CD14-positive monocyte (primary cell): ENCODE measurements around the gene OR4C6. TPM values are rescaled to one million over a fixed set of nuclear protein-coding genes. Genes with fewer than 3 reads are reported as not detected.

ENCODE experiments used
- DNase-seq, 3 donors: peaks; one replicate each; pipeline ENCODE4 v3.0.0-alpha.2; 2011 to 2022
- H2AFZ ChIP-seq: 2 replicates; pipeline ENCODE4 v1.6.0; 2012; ENCODE audit warnings: mild to moderate bottlenecking, low read depth, low read length, inconsistent platforms; ENCODE audit not compliant: insufficient read depth, poor library complexity, severe bottlenecking
- H3K27ac ChIP-seq, 2 donors: 1 replicate in 1 of 2; 2 replicates in 1 of 2; pipeline ENCODE4 v1.5.1; 2012 to 2013; ENCODE audit warnings: low read length in 2 of 2, control low read depth in 1 of 2, inconsistent platforms in 1 of 2, low read depth in 1 of 2, mild to moderate bottlenecking in 1 of 2
- H3K27me3 ChIP-seq, 2 donors: one replicate each; pipeline versions ENCODE4 v1.6.0 to v1.6.1; 2011 to 2013; ENCODE audit warnings: low read length in 2 of 2; ENCODE audit not compliant: control insufficient read depth in 2 of 2, insufficient read depth in 2 of 2
- H3K36me3 ChIP-seq, 2 donors: replicated peaks in 1 of 2; 1 replicate in 1 of 2; 2 replicates in 1 of 2; pipeline versions ENCODE4 v1.5.1 to v1.6.1; 2012 to 2013; ENCODE audit warnings: low read length in 2 of 2, control low read depth in 1 of 2, inconsistent platforms in 1 of 2, mild to moderate bottlenecking in 1 of 2; ENCODE audit not compliant: insufficient read depth in 2 of 2, control insufficient read depth in 1 of 2
- H3K4me1 ChIP-seq, 2 donors: 1 replicate in 1 of 2; 2 replicates in 1 of 2; pipeline versions ENCODE4 v1.5.1 to v1.6.1; 2012 to 2013; ENCODE audit warnings: low read length in 2 of 2, control low read depth in 1 of 2, inconsistent platforms in 1 of 2, mild to moderate bottlenecking in 1 of 2, moderate library complexity in 1 of 2; ENCODE audit not compliant: insufficient read depth in 2 of 2, control insufficient read depth in 1 of 2
- H3K4me2 ChIP-seq: replicated peaks from 2 replicates; pipeline ENCODE3; 2012; ENCODE audit warnings: low read length, moderate library complexity, mild to moderate bottlenecking; ENCODE audit not compliant: poor library complexity, severe bottlenecking; ENCODE audit errors: extremely low read depth
- H3K4me3 ChIP-seq, 3 experiments: fragments of 200-600 bp in 1 of 3; sonication (generic) in 1 of 3; replicated peaks in 1 of 3; 1 replicate in 2 of 3; 2 replicates in 1 of 3; pipeline ENCODE4 v1.5.1; 2011 to 2013; ENCODE audit warnings: low read length in 3 of 3, mild to moderate bottlenecking in 3 of 3, control low read depth in 2 of 3, low read depth in 2 of 3, inconsistent platforms in 1 of 3, moderate library complexity in 1 of 3
- H3K79me2 ChIP-seq: 2 replicates; pipeline ENCODE4 v1.6.0; 2012; ENCODE audit warnings: mild to moderate bottlenecking, control low read depth, inconsistent platforms, low read length, moderate library complexity; ENCODE audit not compliant: insufficient read depth
- H3K9ac ChIP-seq: 2 replicates; pipeline ENCODE4 v1.6.0; 2017; ENCODE audit warnings: low read length, mild to moderate bottlenecking; ENCODE audit not compliant: insufficient read depth, poor library complexity, severe bottlenecking
- H3K9me3 ChIP-seq, 2 donors: replicated peaks in 1 of 2; 1 replicate in 1 of 2; 2 replicates in 1 of 2; pipeline versions ENCODE4 v1.5.1 to v1.6.1; 2012 to 2013; ENCODE audit warnings: low read length in 2 of 2, control low read depth in 1 of 2; ENCODE audit not compliant: control insufficient read depth in 1 of 2, insufficient read depth in 1 of 2
- H4K20me1 ChIP-seq: 2 replicates; pipeline ENCODE4 v1.6.0; 2012; ENCODE audit warnings: mild to moderate bottlenecking, low read length, control low read depth, moderate library complexity; ENCODE audit not compliant: insufficient read depth
- H3K27ac Mint-ChIP-seq, 7 donors: one replicate each; pipeline ENCODE4 v1.8.0; 2020; ENCODE audit warnings: mild to moderate bottlenecking in 7 of 7, mixed read lengths in 7 of 7, moderate library complexity in 6 of 7, inconsistent platforms in 2 of 7
- H3K27me3 Mint-ChIP-seq, 3 donors: one replicate each; pipeline ENCODE4 v1.8.0; 2021 to 2022; ENCODE audit warnings: low read depth in 3 of 3, mild to moderate bottlenecking in 3 of 3, mixed read lengths in 3 of 3, moderate library complexity in 3 of 3, inconsistent platforms in 1 of 3
- H3K36me3 Mint-ChIP-seq, 2 donors: one replicate each; pipeline ENCODE4 v1.8.0; 2020; ENCODE audit warnings: mixed read lengths in 2 of 2, inconsistent platforms in 1 of 2, mild to moderate bottlenecking in 1 of 2
- H3K4me1 Mint-ChIP-seq: one replicate; pipeline ENCODE4 v1.8.0; 2020; ENCODE audit warnings: mild to moderate bottlenecking, mixed read lengths
- H3K4me3 Mint-ChIP-seq, 2 donors: one replicate each; pipeline ENCODE4 v1.8.0; 2020; ENCODE audit warnings: mild to moderate bottlenecking in 2 of 2, mixed read lengths in 2 of 2, moderate library complexity in 1 of 2
- H3K9me3 Mint-ChIP-seq, 7 donors: one replicate each; pipeline ENCODE4 v1.8.0; 2020 to 2022; ENCODE audit warnings: mixed read lengths in 7 of 7, mild to moderate bottlenecking in 6 of 7, moderate library complexity in 6 of 7, inconsistent platforms in 2 of 7
- CTCF ChIP-seq: fragments of 200-600 bp; IDR thresholded peaks from one replicate; pipeline ENCODE4 v1.8.0; 2022; ENCODE audit warnings: antibody characterized with exemption, mild to moderate bottlenecking
- WGBS: methylation state at CpG from one replicate; pipeline ENCODE4 v1.1.5; 2013; ENCODE audit warnings: missing lambda C conversion rate; ENCODE audit not compliant: insufficient coverage; 5-methylcytosine and 5-hydroxymethylcytosine counted together
- intact Hi-C, 2 donors: fragments of 100-400 bp; cut with micrococcal nuclease; formaldehyde crosslinking; loops; one replicate each; pipeline versions ENCODE4 v1.15.0 to v1.15.1; 2023
- polyA plus RNA-seq, 3 donors: library from polyadenylated mRNA; depleted of rRNA in 1 of 3; unstranded in 2 of 3; stranded (reverse) in 1 of 3; fragments of 300-500 nt in 2 of 3; fragments of >200 nt in 1 of 3; fragmentation: Illumina TruSeq in 2 of 3; gene quantifications; 1 replicate in 2 of 3; 2 replicates in 1 of 3; pipeline ENCODE4 v1.2.3, GENCODE V29; 2012 to 2021

The OR4C6 gene
- polyA plus RNA-seq, 3 donors, result not detected

DNA sequence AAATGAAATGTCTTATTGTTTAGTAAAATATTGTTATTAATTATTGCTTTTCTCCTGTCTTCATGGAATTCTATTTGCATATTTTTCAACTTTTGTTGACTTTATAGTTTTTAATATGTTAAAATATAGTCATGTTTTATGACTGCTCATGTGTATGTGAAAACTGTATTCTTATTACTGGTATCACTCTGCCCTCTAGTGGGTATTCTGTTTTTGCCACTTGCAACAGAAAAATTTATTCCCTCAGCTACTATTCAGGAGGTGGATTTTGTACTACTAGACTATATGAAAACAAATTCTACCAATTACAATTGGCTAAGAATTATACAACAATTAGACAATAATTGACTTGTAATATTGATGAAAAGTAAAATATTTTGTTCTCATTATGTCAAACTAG lies 45.0 kb downstream of the OR4C6 start:
- Histone ChIP-seq H3K79me2 (no peaks in the 10 kb centered on the region), H3K27me3 (no peaks in the 10 kb centered on the region), H2AFZ (no peak overlapping the region), H3K4me1 (no peaks in the 10 kb centered on the region), H4K20me1 (no peaks in the 10 kb centered on the region), H3K4me3 (no peak overlapping the region), H3K27ac (no peak overlapping the region), H3K9me3 (peaks cover 4 to 6% of the 10 kb centered on the region in 2 donors), H3K4me2 (no peak overlapping the region), H3K36me3 (no peaks in the 10 kb centered on the region), H3K9ac (no peak overlapping the region)
- TF ChIP-seq CTCF, result no peak
- DNase-seq, result no peak
- H3K4me1 Mint-ChIP-seq, result no peaks in the 10 kb centered on the region
- no peaks in the 10 kb centered on the region for H3K36me3 Mint-ChIP-seq
- H3K9me3 Mint-ChIP-seq, result peaks cover 0 to 8% (median 3%) of the 10 kb centered on the region in 7 donors
- no peak overlapping the region for H3K4me3 Mint-ChIP-seq
- intact Hi-C loops, result no loop called here
- H3K27me3 Mint-ChIP-seq, result peaks cover 0 to 2% (median 0%) of the 10 kb centered on the region in 3 donors
- H3K27ac Mint-ChIP-seq, result no peak overlapping the region

DNA sequence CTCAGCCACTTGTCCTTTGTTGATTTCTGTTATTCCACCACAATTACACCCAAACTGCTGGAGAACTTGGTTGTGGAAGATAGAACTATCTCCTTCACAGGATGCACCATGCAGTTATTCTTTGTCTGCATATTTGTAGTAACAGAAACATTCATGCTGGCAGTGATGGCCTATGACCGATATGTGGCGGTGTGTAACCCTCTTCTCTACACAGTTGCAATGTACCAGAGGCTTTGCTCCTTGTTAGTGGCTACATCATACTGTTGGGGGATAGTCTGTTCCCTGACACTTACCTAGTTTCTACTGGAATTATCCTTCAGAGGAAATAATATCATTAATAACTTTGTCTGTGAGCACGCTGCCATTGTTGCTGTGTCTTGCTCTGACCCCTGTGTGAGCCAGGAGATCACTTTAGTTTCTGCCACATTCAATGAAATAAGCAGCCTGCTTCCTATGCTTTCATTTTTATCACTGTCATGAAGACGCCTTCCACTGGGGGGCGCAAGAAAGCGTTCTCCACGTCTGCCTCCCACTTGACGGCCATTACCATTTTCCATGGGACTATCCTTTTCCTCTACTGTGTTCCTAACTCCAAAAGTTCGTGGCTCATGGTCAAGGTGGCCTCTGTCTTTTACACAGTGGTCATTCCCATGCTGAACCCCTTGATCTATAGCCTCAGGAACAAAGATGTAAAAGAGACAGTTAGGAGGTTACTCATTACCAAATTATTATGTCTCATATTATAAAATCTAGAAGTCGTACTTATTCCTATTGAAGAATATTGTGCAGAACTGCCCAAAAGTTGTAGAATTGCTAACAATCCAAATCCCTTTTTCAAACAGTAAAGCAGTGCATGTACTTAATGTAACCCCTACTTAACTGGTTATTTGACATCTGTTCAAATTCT lies 53.2 kb downstream of the OR4C6 start:
- Histone ChIP-seq H4K20me1 (no peaks in the 10 kb centered on the region), H3K9ac (no peak overlapping the region), H3K4me2 (no peak overlapping the region), H3K27me3 (no peaks in the 10 kb centered on the region), H3K36me3 (no peaks in the 10 kb centered on the region), H3K9me3 (peaks cover 5 to 8% of the 10 kb centered on the region in 2 donors), H3K27ac (no peak overlapping the region), H2AFZ (no peak overlapping the region), H3K79me2 (no peaks in the 10 kb centered on the region), H3K4me1 (no peaks in the 10 kb centered on the region), H3K4me3 (no peak overlapping the region)
- Mint-ChIP-seq H3K36me3 (no peaks in the 10 kb centered on the region), H3K27ac (no peak overlapping the region), H3K4me1 (no peaks in the 10 kb centered on the region), H3K4me3 (no peak overlapping the region), H3K27me3 (no peaks in the 10 kb centered on the region), H3K9me3 (peaks cover 0 to 5% (median 2%) of the 10 kb centered on the region in 7 donors)
- no peak for DNase-seq
- intact Hi-C loops, result no loop called here
- no peak for TF ChIP-seq CTCF
- 17% methylated on average over 6 of the region's 10 CpGs for WGBS

Other genes starting within 250 kb of the OR4C6 start
- gene OR4C15, start 107.7 kb upstream of the OR4C6 start, polyA plus RNA-seq, result not detected
- gene OR4C16, start 90.1 kb upstream of the OR4C6 start, polyA plus RNA-seq, result not detected
- not detected for gene OR4C11, start 54.6 kb upstream of the OR4C6 start, polyA plus RNA-seq
- gene OR4P4, start 27.1 kb upstream of the OR4C6 start, polyA plus RNA-seq, result not detected
- gene OR4S2, start 13.9 kb upstream of the OR4C6 start, polyA plus RNA-seq, result not detected
- gene OR5D13, start 111.2 kb downstream of the OR4C6 start, polyA plus RNA-seq, result not detected
- gene OR5D14, start 133.4 kb downstream of the OR4C6 start, polyA plus RNA-seq, result not detected
- not detected for gene OR5L1, start 149.2 kb downstream of the OR4C6 start, polyA plus RNA-seq
- gene OR5D18, start 157.4 kb downstream of the OR4C6 start, polyA plus RNA-seq, result not detected
- gene OR5L2, start 165.0 kb downstream of the OR4C6 start, polyA plus RNA-seq, result not detected
- gene OR5D16, start 176.6 kb downstream of the OR4C6 start, polyA plus RNA-seq, result not detected
- gene TRIM51, start 221.1 kb downstream of the OR4C6 start, polyA plus RNA-seq, result not detected